GM21619 (cell line): ENCODE results near the gene POP4.
A peak's percentile ranks its signal among the peaks of the same experiment; 100 is the strongest.
"Not testable (repeated sequence)": the region's sequence is repeated elsewhere in the genome, so short reads cannot be mapped to it uniquely, and the experiment has no call there.

Source experiments
- ATAC-seq: cut with Tn5 transposase; IDR thresholded peaks from one replicate; pipeline ENCODE4 v1.9.1; 2021; ENCODE audit not compliant: unreplicated experiment

The POP4 gene

DNA sequence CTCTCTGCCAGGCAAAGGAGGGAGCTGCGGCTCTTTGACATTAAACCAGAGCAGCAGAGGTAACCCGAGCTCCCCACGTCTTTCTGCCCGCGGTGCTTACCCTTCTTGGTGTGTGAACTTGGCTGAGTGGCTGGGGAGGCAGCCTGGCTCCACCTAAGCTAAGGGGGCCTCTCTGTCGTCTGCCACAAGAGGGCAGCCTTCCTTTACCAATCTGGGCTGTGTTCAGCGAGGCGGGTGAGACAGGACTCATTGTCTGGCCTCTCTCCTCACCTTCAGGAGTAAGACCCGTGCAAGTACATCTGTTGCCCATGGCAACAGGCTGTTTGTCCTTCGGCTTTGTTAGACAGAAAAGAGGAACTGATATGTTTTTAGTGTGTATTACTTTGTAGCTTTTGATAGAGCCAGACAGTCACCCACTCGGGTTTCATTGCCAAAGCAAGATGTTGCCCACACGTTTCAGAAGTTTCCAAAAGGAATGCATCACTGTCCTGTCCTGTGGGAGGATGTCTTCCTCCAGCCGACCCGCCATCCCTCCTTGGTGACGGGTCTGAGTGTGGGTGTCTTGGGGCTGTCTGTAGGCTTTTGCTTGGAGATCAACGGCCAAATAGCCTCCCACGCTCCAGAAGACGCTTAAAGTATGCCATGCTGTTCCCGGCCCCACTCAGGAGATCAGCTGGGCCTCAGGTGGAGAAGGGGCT lies 4.6 kb downstream of the POP4 start:
- peak; percentile 52 for ATAC-seq

GRCh38 chr19:29612121-29612520 lies 6.0 kb downstream of the POP4 start:
- no peak for ATAC-seq

GRCh38 chr19:29612801-29613595 lies 6.9 kb downstream of the POP4 start:
- ATAC-seq, result no peak

DNA sequence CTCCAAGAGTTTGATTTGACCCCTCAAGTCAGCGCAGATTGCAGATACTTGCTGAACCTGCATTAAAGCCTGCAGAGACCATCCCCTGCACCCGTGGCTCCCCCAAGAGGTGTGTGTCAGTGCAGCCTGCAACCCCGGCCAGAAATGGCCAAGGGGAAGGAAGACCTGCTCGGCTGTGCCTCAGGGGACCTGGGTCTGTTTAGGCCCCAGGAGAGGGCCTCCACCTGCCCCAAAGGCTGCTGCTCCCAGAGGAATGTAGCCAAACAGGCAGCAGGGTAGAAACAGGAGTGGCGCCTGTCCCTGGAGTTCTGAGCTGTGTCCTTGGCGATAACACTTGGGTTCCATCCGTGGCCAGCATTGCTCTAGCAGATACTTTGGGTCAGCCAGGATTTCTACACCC lies 8.0 kb downstream of the POP4 start:
- no peak for ATAC-seq

- ATAC-seq, result no peak
Measured at GRCh38 chr19:29614780-29615179, 8.7 kb downstream of the POP4 start.

DNA sequence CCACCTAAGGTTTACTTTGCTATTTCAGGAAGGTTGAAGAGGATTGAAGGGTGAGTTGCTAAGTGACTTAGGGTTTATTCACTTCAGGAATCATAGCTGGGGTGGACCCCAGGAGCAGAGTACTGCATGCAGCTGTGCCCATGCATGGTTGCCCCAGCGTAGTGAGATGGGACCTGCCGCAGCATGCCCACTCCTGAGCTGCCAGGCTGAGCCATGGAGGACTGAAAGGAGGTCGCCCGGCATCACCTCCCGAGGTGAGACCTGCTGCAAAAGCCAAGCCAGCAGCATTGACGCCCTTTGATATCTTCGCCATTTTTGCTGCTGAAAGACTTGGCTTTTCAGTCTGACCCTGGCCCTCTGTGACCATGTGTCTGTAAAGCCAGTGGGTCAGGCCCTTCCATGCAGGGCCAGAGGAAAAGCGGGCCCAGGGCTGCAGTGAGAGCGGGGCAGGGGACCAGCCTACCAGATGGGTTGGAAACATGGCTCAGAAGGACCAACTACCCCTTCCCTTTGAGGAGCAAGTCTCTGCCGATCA lies 9.9 kb downstream of the POP4 start:
- ATAC-seq, result no peak

GRCh38 chr19:29616541-29616940 lies 10.5 kb downstream of the POP4 start:
- no peak for ATAC-seq

DNA sequence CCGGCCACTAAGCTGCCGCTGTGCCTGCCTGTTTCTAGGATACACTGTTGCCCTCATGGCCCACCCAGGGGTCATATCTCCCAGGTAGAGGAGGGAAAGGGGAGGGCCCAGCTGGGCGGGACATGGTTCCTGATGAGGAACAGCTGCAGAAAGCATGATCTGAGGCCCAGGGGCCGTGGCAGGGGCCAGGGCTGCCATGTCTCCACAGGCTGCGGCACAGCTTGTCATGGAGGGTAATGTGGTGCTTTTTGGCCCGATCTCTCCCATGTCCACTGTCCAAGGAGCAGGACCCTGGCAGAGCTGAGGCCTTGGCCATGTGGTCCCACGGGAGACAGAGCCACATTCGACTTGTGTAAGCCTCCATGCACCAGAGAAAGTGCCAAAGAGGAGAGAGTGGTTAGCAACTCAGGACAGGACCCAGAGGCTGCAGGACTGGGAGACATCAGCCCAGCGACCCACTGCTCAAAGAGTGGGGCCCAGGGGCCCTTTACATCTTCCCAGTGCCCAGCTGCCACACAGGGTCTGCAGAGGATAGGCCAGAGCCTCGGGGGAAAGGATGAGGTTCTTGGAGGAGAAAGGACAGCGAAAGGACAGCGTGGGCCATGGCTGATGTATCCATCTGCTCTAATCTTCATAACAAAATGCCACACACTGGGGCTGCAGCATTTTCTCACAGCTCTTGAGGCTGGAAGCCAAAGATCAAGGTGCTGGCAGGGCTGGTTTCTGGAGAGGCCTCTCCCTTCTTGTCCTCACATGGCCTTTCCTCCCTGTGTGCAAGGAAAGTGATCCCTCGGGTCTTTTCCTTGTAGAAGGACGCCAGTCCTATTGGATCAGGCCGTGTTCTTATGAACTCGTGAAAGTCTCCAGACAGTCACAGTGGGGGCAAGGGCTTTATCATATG lies 11.5 kb downstream of the POP4 start:
- no peak for ATAC-seq

- ATAC-seq, result no peak
Measured at GRCh38 chr19:29618434-29618833, 12.4 kb downstream of the POP4 start.

GRCh38 chr19:29618871-29619270 lies 12.8 kb downstream of the POP4 start:
- ATAC-seq, result no peak

GRCh38 chr19:29620931-29621351 lies 14.9 kb downstream of the POP4 start:
- ATAC-seq, result no peak

- no peak for ATAC-seq
Measured at GRCh38 chr19:29622166-29623070, 16.3 kb downstream of the POP4 start.

DNA sequence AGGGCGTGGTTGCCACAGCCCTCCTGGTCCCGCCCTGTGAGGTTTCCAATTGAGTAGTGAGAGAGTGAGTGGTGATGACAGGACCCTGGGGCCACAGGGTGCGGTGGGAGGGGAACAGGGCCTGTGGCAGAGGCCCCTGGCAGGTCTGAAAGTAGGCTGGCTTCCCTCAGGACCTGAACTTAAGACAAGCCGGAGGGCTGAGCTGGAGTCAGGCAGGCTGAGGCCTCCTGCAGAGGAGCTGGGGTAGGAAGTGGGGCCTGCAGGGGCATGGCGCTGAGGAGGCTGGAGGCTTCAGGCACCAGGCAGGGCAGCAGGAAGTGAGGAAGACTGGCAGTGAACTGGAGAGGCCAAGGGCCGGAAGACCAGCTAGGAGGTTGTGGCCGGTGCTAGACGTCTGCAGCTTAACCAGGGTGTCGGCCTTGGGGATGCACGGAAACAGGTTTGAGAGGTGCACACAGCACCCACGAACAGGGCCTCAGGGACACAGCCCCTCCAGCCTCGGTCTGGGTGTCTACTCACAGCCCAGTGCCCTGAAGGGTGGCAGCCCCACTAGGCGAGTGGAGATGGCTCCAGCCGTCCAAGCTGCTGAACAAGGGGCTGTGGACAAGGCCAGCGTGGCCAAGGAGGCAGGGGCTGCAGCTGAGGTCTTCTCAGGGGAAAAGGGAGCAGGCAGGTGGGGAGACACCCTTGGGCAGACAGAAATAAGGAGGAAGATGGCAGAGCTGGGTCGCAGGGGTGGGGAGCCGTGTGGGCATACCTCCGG lies 17.8 kb downstream of the POP4 start:
- ATAC-seq, result no peak

DNA sequence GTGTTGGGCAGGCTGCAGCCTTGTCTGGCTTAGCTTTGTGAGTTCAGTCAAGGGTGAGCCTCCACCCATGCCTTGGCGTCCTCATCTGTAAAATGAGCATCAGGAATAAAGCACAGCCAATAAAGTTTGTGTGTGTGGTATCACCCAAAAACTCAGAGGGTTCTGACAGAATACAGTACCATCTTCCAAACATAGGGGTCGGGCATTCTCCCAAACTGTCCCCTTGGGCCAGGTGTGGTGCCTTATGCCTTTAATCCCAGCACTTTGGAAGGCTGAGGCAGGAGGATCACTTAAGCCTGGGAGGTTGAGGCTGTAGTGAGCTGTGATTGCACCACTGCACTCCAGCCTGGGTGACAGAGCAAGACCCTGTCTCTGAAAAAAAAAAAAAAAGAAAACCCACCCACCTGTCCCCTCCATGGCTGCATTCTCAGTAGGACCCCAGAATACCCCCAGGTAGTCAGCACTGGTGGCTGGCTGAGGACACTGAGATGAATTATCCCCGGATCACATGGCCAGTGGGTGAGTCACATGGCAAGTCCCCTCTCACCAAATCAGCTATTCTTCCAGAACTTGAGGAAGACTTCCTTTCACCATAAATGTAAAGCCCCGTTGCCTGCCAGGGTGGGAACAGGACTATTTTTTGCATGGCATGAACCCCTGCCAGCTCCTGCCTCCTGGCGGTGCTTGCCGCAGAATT lies 18.6 kb downstream of the POP4 start:
- no peak for ATAC-seq

- no peak for ATAC-seq
Measured at GRCh38 chr19:29625186-29625651, 19.1 kb downstream of the POP4 start.

GRCh38 chr19:29626386-29626785 lies 20.3 kb downstream of the POP4 start:
- ATAC-seq, result no peak

GRCh38 chr19:29626832-29627231 lies 20.7 kb downstream of the POP4 start:
- ATAC-seq, result not testable (repeated sequence)

- ATAC-seq, result no peak
Measured at GRCh38 chr19:29628661-29629385, 22.7 kb downstream of the POP4 start.
